ENCODE measurements around the gene LRRC47.

Gene LRRC47

DNA sequence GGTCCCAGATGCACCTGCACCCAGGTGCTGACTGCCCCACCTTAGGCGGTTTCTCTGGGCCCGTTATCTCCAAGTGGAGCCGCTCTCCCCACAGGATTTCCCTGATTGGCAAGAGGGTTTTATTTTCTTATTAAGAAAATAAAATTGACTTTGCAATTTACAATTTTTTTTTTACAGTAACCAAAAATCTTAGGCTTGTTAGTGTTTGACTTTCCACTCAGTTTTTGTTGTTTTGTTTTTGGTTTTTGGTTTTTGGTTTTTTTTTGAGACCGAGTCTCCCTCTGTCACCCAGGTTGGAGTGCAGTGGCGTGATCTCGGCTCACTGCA is 48.8 kb downstream of the LRRC47 start:
- no peak for DNase-seq (ENCODE audit: low read depth in 2 of 2)

DNA sequence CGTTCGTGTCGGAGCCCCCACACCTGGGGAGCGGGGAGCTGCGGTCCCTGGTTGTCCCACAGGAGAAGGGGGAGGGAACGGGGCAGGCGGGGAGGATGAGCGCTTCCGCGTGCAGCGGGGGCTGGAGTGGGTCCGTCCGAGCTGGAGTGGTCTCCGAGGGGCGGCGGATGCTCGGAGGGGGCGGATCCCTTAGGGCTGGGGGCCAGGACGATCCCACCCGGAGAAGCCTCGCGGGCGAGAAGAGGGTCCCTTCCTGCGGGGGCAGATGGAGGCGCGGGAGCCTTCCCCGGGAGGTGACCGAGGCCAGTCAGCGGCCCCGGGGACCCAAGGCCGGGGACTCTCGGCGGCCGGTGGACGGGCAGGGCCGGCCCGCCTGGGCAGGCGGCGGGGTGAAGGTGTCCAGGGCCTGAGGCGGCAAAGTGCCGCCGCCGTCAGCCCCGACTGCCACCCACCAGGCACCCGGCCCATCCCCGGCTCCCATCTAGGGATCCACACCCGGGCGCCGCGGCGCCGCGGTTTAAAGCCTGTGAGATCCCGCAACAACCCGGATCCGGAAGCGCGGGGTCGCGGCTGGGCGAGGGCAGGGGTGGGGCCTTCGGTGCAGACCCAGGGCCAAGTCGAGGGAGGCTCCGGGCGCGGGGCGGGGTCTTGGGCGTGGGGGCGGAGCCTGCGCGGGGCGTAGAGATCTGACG is 49.3 kb downstream of the LRRC47 start:
- peak; percentile 65 to 71 for DNase-seq (ENCODE audit: low read depth in 2 of 2)

DNA sequence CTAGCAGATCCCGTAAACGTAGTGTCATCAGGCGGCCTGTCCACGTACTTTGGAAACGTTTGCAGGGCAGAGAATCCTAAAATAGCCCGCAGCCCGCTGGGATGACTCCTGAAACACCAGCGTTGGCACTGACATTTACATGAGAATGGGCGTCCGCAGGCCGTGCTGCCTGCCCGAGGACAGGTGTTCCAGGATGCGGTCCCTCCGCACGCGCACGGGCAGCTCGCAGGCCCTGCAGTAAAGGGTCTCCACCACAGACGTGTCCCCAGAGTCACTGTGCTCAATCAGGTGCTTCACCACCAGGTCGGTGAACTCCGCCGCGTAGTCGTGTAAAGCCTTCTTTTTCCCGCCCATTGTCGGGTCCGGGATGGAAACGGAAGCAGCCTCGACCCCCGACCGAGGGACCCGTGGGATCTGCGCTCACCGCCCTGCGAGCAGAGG is 49.9 kb downstream of the LRRC47 start:
- DNase-seq (ENCODE audit: low read depth in 2 of 2) = no peak

DNA sequence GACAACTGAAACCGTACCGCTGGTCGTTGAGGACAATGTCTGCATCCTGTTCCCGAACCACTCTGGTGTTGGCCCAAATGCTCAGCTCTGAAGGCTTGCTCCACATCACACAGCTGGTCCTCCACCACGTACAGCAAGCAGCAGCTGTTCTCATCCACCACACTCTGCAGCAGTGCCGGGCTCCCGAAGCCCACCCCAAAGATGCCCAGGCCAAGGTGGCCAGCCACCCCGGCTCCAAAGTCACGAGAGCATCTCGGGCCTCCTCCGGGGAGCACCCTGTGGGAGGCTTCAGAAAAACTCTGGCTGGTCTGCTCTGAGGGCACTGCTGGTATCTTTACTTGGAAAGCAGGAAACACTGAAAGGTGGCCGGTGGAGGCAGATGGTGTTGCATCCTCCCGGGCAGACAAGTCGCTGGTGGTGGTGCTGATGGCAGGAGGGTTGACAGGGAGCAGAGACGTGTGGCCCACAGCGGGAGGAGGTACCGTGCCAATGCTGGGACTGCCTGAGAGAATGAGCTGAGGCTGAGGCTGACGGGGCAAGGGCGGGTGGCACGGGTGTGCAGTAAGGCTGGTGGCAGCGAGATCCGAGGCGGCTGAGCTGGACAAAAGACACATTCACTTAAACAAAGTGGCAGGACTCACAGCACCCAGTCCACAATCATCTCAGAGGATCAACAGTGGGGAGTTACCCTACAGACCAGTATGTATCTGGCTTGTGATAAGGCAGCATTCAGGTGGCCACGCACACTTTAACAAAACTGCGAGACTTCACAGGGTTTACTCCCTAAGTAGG is 50.5 kb downstream of the LRRC47 start:
- DNase-seq (ENCODE audit: low read depth in 2 of 2) = no peak

DNA sequence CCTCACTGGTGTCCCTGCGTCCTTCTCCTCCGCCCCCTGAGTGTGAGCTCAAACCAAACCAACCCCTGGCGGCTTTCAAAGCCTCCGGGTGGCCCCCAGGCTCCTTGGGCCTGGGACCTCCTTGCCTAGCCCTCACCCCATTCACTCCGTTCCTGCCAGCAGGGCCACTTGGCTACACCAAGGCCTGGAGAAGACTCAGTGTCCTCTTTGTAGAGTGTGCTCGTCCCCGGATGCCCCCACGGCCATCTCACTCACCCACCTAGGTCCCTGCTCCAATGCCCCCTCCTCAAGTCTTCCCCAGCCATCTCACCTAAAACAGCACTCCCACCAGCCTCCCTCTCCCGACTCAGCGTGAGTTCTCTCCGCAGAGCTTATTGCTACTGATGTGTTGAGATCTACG is 51.2 kb downstream of the LRRC47 start:
- DNase-seq (ENCODE audit: low read depth in 2 of 2) = no peak

DNA sequence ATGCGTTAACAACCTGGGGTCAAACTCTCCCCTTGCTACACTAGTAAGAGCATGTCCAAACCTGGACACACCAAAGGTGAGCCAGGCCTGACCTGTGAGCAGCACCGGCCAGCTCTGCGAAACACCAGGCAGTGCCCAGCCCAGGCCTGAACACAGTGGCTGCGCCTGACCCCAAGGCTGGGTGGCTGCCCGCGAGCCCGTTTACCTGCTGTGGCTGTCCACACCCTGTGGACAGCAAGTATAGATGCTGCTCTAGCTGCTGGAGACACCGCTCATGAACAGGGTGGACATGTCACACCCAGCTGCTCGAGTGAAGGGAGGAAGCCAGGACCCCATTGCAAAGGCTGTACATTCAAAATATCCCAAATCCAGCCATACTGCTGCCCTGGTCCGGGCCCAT is 51.7 kb downstream of the LRRC47 start:
- DNase-seq (ENCODE audit: low read depth in 2 of 2) = no peak

DNA sequence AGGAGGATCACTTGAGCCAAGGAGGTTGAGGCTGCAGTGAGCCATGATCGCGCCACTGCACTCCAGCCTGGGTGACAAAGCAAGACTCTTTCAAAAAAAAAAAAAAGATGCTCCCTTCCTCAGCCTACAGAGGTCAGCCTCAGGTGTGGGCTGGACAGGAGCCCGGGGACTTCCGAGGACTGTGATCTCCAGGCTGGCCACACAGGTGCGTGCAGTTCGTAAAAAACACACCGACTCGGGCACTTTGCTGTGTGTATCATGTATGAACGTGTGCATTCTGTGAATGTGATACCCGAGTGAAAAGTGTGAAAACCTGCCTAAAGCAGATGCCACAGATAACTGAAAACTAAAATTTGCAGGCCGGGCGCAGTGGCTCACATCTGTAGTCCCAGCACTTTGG is 52.5 kb downstream of the LRRC47 start:
- DNase-seq (ENCODE audit: low read depth in 2 of 2) = no peak

DNA sequence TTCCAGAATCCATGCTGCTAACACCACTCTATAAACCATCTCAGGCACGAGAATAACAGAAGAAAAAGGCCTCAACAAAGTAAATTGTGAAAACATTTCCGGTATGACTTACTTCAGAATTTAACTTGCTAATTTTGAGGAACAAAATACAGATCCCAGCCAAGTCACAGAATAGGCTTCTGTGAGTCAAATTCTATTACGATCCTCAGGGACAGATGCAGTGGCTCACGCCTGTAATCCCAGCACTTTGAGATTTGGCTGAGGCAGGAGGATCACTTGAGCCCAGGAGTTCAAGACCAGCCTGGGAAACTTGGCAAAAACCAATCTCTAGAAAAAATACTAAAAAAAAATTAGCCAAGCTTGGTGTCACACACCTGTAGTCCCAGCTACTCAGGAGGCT is 52.9 kb downstream of the LRRC47 start:
- DNase-seq (ENCODE audit: low read depth in 2 of 2) = no peak

DNA sequence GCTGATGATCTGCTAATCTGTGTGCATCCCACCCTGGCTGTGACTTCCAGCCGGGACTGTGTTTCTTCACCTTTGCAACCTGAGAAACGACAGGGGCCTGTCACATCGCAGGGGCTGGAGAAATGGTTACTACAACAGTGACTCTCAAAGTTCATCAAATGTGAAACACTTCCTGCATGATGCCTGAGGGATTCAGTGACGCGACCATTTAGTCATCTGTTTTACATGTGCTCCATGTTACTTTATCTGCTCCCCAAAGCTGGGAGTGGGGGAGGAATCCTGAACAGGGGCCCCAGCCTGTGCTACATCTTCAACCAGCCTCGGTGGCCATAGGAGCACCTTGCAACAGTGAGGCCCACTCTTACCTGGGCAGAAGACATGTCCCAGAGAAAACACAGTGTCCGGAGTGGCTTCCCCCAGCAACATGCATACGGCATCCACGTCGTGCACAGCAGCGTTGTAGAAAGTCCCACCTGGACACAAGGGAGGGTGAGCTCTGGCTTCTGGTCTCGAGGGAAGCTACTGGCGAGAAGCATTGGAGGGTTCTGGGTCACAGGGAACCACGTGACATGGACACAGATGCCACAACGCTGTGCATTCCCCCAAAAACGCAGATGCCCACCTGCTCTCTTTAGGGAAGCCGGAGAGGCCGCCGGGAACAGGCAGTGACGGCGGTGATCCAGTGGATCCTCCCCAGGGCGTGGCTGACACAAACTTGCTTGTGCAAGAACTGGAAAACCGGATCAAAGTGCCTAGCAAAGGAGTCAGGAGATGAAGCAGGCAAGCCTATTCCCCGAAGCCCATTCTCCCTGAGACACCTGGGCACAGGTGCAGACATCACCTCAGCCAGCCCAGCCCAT is 53.6 kb downstream of the LRRC47 start:
- DNase-seq (ENCODE audit: low read depth in 2 of 2) = no peak

DNA sequence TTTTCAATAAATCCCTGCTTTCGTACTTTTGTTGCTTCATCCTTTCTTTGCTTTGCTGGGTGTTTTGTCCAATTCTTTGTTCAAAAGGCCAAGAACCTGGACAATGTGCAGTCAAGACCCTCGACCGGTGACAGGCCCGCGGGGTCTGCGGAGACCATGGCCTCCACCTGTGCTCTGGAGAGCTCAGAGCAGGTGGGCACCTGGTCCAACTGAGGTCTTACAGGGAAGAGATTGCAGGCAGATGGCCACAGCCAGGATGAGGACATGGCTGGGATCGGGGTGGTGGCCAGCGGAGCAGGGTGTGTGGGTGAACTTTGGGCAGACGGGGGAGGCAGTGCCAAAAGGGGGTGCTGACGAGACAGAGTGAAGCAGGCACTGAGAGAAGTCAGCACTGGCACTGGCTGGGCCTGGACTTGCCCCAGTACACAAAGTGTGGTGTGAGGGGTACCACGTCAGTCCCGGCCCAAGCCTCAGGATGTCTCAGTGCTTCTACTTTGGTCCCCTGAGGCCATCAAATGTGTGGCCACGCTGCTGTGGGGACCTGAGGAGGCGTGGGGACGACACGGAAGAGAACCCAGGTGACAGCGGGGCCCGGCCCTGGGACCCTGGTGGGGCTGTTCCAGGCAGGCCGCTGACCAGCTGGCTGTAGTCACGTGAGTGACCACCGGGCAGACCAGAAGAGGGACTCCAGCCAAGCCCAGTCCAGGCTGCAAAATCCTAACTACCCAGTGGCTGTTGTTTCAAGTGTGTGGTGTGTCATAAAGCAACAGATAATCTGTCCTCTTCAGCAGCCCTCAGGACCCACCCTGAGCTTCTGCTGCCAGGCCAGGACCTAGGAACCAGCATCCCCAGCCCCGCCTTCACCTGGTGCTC is 54.5 kb downstream of the LRRC47 start:
- no peak for DNase-seq (ENCODE audit: low read depth in 2 of 2)

DNA sequence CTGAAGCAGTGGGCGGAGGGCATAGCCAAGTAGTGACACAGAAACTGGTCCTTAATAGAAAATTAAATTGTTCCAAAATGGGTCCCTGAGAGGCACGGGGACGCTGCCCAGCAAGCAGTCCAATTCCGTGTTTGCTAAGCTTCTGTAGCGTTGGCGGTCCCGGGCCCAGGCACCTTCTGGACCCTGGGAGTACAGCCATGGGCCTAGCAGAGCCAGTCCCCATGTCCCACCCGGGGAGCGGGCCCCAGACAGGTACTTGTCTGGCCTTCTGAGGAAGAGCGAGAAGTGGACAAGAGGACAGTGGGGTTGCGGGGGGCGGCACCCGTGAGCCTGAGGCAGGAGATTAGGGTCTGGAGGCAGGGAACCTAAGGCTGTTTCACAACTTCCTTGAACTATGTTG is 55.5 kb downstream of the LRRC47 start:
- DNase-seq (ENCODE audit: low read depth in 2 of 2) = no peak

DNA sequence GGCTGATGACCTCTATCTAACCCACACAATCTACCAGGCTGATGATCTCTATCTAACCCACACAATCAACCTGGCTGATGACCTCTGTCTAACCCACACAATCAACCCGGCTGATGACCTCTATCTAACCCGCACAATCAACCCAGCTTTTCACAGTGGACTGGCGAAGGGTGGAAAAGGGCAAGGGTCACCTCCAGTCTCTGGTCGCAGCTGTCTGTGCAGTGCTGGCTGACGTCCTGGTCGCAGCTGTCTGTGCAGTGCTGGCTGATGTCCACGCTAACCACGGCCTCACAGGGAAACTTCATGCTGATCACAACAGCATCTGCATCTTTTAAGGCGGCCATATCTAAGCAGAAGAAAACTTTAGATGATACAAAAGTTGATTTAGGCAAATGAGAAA is 56.3 kb downstream of the LRRC47 start:
- no peak for DNase-seq (ENCODE audit: low read depth in 2 of 2)

DNA sequence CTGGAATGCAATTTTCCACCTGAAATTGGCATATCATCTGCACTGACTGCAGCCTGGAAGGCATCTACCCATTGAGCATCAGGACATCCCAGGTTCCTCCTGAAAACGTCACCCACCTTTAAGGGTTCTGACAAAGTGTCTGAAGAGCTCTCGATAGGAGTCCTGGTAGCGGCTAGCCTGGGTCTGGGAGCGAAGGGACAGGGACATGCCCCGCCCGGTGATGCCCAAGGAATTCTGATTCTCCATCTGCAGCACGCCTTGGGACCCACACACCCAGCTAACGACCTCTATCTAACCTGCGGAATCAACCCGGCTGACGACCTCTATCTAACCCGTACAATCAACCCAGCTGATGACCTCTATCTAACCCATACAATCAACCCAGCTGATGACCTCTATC is 57.4 kb downstream of the LRRC47 start:
- no peak for DNase-seq (ENCODE audit: low read depth in 2 of 2)

DNA sequence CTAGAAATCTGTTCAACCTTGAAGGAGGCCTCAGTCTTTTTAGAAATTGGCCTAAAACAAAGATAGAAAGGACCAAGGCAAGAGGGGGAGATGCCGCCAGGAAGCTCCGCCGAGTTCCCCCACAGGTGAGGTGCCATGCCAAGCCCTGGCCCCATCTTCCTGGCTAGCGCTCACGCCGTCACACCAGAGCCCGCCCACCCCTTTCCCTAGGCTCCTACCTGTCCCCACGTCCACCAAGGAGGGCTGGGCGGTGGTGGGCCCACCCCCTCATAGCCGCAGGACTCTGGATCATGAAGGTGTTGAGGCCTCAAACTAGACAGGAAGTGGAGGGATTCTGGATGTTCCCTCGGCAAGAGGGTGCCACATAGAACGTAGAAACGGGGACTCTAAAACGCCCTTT is 59.6 kb downstream of the LRRC47 start:
- DNase-seq (ENCODE audit: low read depth in 2 of 2) = no peak

DNA sequence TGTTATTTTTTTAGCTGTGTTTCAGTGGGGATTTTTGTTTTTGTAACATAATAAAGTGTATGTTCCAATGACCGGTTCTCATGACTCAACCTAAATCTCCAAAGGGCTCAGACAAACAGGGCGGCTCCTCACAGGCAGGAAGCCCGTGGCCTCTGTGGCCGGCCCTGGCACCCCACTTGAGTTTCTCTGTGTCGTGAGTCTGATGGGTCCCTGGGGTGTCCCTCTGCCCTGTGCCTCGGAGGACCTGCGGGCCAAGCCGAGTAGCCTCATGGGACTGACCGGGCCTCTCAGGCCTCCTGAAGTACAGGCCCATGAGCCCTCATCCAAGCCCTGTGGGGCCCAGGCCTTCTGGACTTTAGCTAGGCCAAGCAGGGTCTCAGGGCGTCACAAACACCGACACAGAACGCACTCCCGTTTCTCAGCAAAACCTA is 60.2 kb downstream of the LRRC47 start:
- no peak for DNase-seq (ENCODE audit: low read depth in 2 of 2)

DNA sequence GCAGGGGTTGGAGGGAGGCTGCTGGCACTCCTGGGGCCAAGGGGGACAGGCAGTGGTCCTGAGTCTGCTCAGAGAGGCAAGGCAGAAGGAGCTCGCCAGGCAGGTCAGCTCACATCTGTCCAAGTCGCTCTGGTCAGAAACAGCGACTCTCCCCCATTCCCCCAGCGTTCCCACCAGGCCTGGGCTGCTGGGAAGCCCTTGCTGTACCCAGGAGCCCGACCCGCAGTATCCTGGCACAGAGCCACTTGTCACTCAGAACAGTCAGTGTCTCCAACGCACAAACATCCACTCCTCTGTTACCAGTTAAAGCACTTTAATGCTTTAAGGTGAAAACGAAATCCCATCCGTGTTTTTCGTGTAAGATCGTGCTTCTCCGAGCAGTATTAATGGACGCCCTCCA is 60.6 kb downstream of the LRRC47 start:
- no peak for DNase-seq (ENCODE audit: low read depth in 2 of 2)

DNA sequence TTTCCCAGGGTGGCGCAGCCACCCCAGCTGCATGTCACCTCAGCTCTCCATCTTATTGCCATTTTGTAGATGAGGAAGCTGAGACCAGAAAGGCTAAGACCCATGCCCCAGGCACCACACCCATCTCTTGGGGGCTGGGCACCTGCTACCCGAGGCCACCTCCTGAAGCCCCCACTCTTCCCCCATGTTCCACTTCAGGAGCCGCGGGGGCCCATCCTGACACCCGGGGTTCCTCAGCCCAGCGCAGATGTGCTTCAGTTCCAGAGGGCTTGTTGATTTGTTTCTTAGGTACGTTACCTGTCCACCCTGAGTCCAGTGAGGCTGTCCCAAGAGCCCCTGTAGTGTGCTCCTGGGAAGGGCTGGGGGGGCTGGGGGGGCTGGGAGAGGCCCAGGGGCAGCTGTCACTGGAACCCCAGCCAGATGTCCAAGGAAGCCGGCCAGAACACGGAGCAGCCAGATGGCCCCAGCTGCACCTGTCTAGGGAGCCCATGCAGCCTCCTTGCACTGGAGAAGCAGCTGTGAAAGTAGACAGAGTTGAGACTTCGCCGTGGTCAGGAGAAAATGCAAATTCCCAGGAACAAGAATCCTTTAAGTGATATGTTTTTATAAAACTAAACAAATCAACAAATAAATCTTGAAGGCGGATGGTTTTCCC is 61.1 kb downstream of the LRRC47 start:
- DNase-seq (ENCODE audit: low read depth in 2 of 2) = no peak

DNA sequence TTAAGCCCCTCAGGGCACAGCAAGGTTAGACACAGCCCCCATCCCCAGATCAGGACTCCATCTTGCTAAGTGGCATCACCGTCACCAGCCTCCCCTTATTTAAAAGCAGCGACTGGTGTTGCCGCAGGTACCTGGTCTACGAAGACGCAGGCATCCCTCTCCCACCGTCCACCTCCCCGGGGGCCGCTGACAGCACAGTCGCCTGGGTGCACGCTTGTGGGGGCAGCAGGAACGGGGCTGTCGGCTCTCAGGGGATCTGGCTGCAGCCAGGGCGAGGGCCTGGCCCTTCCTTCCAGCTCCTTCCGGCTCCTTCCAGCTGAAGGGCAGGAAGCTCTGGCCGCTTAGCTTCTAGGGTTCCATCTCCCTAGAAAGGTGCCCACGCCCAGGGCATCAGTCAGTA is 61.7 kb downstream of the LRRC47 start:
- no peak for DNase-seq (ENCODE audit: low read depth in 2 of 2)

DNA sequence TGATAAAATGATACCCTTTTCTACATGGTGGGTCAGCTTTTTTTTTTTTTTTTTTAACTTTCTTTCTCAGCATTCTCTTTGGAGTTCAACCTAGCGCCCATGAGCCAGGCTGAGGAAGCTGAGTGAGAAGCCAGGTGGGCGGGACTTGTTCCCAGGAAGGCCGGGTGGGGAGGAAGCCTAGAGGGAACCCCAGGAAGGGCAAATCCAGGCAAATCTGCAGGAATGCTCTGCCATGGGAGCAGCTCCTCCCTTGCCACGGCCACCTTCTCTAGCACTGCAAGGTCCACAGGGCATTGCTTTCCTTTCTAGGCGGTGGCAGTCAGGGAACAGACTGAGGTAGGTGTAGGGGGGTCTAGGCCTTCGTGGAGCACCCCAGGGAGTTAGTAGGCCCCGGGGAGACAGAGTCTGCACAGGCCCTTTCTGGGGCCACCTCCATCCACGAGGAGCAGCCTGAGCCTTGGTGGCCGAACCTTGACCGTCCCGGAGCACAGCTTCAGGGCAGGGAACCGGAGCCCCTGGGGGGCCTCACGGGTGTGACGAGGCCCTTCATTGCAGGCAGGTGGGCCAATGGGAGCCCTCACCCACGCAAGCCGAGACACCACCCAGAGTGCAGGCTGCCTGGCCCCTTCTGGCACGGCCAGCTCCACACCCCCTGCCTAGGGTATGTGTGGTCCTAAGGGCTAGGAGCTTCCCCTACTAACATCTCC is 62.3 kb downstream of the LRRC47 start:
- no peak for DNase-seq (ENCODE audit: low read depth in 2 of 2)

DNA sequence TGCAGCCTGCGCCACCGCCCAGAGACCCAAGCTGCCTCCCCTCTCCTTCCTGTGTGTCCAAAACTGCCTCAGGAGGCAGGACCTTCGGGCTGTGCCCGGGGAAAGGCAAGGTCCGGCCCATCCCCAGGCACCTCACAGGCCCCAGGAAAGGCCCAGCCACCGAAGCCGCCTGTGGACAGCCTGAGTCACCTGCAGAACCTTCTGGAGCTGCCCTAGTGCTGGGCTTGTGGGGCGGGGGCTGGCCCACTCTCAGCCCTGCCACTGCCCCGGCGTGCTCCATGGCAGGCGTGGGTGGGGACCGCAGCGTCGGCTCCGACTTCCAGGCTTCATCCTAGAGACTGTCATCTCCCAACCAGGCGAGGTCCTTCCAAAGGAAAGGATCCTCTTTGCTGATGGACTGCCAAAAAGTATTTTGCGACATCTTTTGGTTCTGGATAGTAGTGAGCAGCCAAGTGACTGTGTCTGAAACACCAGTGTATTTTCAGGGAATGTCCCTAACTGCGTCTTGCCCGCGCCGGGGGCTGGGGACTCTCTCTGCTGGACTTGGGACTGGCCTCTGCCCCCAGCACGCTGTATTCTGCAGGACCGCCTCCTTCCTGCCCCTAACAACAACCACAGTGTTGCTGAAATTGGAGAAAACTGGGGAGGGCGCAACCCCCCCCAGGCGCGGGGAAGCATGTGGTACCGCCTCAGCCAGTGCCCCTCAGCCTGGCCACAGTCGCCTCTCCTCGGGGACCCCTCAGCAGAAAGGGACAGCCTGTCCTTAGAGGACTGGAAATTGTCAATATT is 63.0 kb downstream of the LRRC47 start:
- DNase-seq (ENCODE audit: low read depth in 2 of 2) = no peak

Measured in activated CD8-positive, alpha-beta memory T cell treated with anti-CD3 and anti-CD28 coated beads for 4 hours (primary cell).